ENCODE results near the gene ZNF709. TPM values are rescaled to one million over a fixed set of nuclear protein-coding genes. Genes with fewer than 3 reads are reported as not detected.
"Not testable (repeated sequence)": the region's sequence is repeated elsewhere in the genome, so short reads cannot be mapped to it uniquely, and the experiment has no call there.

Gene ZNF709
- total and polyA plus RNA-seq, 2 donors from 2014 or later, result 2.2 to 5.7 TPM

GRCh38 chr19:12425888-12426274, 58.7 kb downstream of the ZNF709 start:
- no peaks in the 10 kb centered on the region for H3K9me3 ChIP-seq (ENCODE audit: control insufficient read depth in 2 of 3, insufficient read depth in 1 of 3, low read length in 3 of 3)
- FAIRE-seq, result no peak
- no peak overlapping the region for H3K27ac ChIP-seq (ENCODE audit: low read depth in 2 of 2, low read length in 2 of 2)
- no peak overlapping the region for H3K4me3 ChIP-seq (ENCODE audit: low read length in 3 of 3)
- H3K4me1 ChIP-seq (ENCODE audit: control insufficient read depth in 2 of 3, insufficient read depth in 2 of 3, low read depth in 1 of 3, low read length in 3 of 3), result no peaks in the 10 kb centered on the region
- TF ChIP-seq, protein P1, sequence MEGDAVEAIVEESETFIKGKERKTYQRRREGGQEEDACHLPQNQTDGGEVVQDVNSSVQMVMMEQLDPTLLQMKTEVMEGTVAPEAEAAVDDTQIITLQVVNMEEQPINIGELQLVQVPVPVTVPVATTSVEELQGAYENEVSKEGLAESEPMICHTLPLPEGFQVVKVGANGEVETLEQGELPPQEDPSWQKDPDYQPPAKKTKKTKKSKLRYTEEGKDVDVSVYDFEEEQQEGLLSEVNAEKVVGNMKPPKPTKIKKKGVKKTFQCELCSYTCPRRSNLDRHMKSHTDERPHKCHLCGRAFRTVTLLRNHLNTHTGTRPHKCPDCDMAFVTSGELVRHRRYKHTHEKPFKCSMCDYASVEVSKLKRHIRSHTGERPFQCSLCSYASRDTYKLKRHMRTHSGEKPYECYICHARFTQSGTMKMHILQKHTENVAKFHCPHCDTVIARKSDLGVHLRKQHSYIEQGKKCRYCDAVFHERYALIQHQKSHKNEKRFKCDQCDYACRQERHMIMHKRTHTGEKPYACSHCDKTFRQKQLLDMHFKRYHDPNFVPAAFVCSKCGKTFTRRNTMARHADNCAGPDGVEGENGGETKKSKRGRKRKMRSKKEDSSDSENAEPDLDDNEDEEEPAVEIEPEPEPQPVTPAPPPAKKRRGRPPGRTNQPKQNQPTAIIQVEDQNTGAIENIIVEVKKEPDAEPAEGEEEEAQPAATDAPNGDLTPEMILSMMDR (IDR thresholded peaks at IDR 0.05; ENCODE audit: borderline replicate concordance, extremely low read depth, insufficient read depth), result no peak
- no peaks in the 10 kb centered on the region for H3K27me3 ChIP-seq (ENCODE audit: control insufficient read depth, insufficient read depth, low read length)
- H3K9ac ChIP-seq (ENCODE audit: low read length in 3 of 3), result no peak overlapping the region
- DNase-seq, result no peak
- intact Hi-C loops (cut with DNase I), result no loop called here
- H3K36me3 ChIP-seq (ENCODE audit: control insufficient read depth in 2 of 3, insufficient read depth in 3 of 3, low read length in 3 of 3), result peaks cover 0 to 6% (median 6%) of the 10 kb centered on the region in 3 donors

- no peaks in the 10 kb centered on the region for H3K4me1 ChIP-seq (ENCODE audit: control insufficient read depth in 2 of 3, insufficient read depth in 2 of 3, low read depth in 1 of 3, low read length in 3 of 3)
- TF ChIP-seq, protein P1 (IDR thresholded peaks at IDR 0.05; ENCODE audit: borderline replicate concordance, extremely low read depth, insufficient read depth), result no peak
- peaks cover 0 to 2% (median 2%) of the 10 kb centered on the region in 3 donors for H3K36me3 ChIP-seq (ENCODE audit: control insufficient read depth in 2 of 3, insufficient read depth in 3 of 3, low read length in 3 of 3)
- DNase-seq, result no peak
- H3K27me3 ChIP-seq (ENCODE audit: control insufficient read depth, insufficient read depth, low read length), result no peaks in the 10 kb centered on the region
- H3K4me3 ChIP-seq (ENCODE audit: low read length in 3 of 3), result no peak overlapping the region
- no peaks in the 10 kb centered on the region for H3K9me3 ChIP-seq (ENCODE audit: control insufficient read depth in 2 of 3, insufficient read depth in 1 of 3, low read length in 3 of 3)
- no peak overlapping the region for H3K27ac ChIP-seq (ENCODE audit: low read depth in 2 of 2, low read length in 2 of 2)
- no peak for FAIRE-seq
- intact Hi-C loops (cut with DNase I), result no loop called here
- H3K9ac ChIP-seq (ENCODE audit: low read length in 3 of 3), result no peak overlapping the region
These were observed 59.3 kb downstream of the ZNF709 start for GRCh38 chr19:12425236-12425887.

DNA sequence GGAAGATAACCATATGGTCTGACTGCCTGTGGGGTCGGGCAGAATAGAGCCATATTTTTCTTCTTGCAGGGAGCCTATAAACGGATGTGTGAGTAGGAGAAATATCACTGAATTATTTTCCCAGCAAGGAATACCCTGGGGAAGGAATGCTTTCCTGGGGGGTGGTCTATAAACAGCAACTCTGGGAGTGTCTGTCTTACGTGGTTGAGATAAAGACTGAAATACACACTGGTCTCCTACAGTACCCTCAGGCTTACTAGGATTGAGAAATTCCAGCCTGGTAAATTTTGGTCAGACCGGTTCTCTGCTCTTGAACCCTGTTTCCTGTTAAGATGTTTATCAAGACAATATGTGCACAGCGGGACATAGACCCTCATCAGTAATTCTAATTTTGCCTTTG, 67.3 kb downstream of the ZNF709 start:
- FAIRE-seq; H3K9ac ChIP-seq (ENCODE audit: low read length in 3 of 3); H3K27me3 ChIP-seq (ENCODE audit: control insufficient read depth, insufficient read depth, low read length); H3K9me3 ChIP-seq (ENCODE audit: control insufficient read depth in 2 of 3, insufficient read depth in 1 of 3, low read length in 3 of 3); H3K4me1 ChIP-seq (ENCODE audit: control insufficient read depth in 2 of 3, insufficient read depth in 2 of 3, low read depth in 1 of 3, low read length in 3 of 3); intact Hi-C loops (cut with DNase I); H3K36me3 ChIP-seq (ENCODE audit: control insufficient read depth in 2 of 3, insufficient read depth in 3 of 3, low read length in 3 of 3); DNase-seq; H3K27ac ChIP-seq (ENCODE audit: low read depth in 2 of 2, low read length in 2 of 2); H3K4me3 ChIP-seq (ENCODE audit: low read length in 3 of 3): not testable (repeated sequence)

GRCh38 chr19:12411893-12412292, 72.7 kb downstream of the ZNF709 start:
- intact Hi-C loops (cut with DNase I), result no loop called here
- TF ChIP-seq, protein P1 (IDR thresholded peaks at IDR 0.05; ENCODE audit: borderline replicate concordance, extremely low read depth, insufficient read depth), result no peak
- H3K9ac ChIP-seq (ENCODE audit: low read length in 3 of 3), result no peak overlapping the region
- no peak overlapping the region for H3K27ac ChIP-seq (ENCODE audit: low read depth in 2 of 2, low read length in 2 of 2)
- H3K4me3 ChIP-seq (ENCODE audit: low read length in 3 of 3), result no peak overlapping the region
- H3K9me3 ChIP-seq (ENCODE audit: control insufficient read depth in 2 of 3, insufficient read depth in 1 of 3, low read length in 3 of 3), result peaks cover 0 to 3% (median 0%) of the 10 kb centered on the region in 3 donors
- no peaks in the 10 kb centered on the region for H3K36me3 ChIP-seq (ENCODE audit: control insufficient read depth in 2 of 3, insufficient read depth in 3 of 3, low read length in 3 of 3)
- DNase-seq, result no peak
- H3K27me3 ChIP-seq (ENCODE audit: control insufficient read depth, insufficient read depth, low read length), result no peaks in the 10 kb centered on the region
- H3K4me1 ChIP-seq (ENCODE audit: control insufficient read depth in 2 of 3, insufficient read depth in 2 of 3, low read depth in 1 of 3, low read length in 3 of 3), result no peaks in the 10 kb centered on the region
- FAIRE-seq, result no peak

Other genes with a start within 250 kb of the ZNF709 start
- gene ZNF44, start 189.9 kb downstream of the ZNF709 start, total RNA-seq, result 35.5 TPM
- 27.1 TPM for gene ZNF44, start 189.9 kb downstream of the ZNF709 start, polyA plus RNA-seq (ENCODE audit: insufficient read depth, low read depth, low replicate concordance)
- gene ZNF563, start 151.2 kb downstream of the ZNF709 start, total RNA-seq, result 6.8 TPM
- gene ZNF563, start 151.2 kb downstream of the ZNF709 start, polyA plus RNA-seq (ENCODE audit: insufficient read depth, low read depth, low replicate concordance), result 4.6 TPM
- gene ZNF442, start 119.1 kb downstream of the ZNF709 start, total RNA-seq, result 9.1 TPM
- gene ZNF442, start 119.1 kb downstream of the ZNF709 start, polyA plus RNA-seq (ENCODE audit: insufficient read depth, low read depth, low replicate concordance), result 2.1 TPM
- gene ZNF799, start 83.5 kb downstream of the ZNF709 start, total RNA-seq, result 7.8 TPM
- 4.3 TPM for gene ZNF799, start 83.5 kb downstream of the ZNF709 start, polyA plus RNA-seq (ENCODE audit: insufficient read depth, low read depth, low replicate concordance)
- gene ZNF443, start 43.8 kb downstream of the ZNF709 start, total RNA-seq, result 8.4 TPM
- 4.1 TPM for gene ZNF443, start 43.8 kb downstream of the ZNF709 start, polyA plus RNA-seq (ENCODE audit: insufficient read depth, low read depth, low replicate concordance)
- 22.6 TPM for gene ZNF564, start 66.7 kb upstream of the ZNF709 start, total RNA-seq
- gene ZNF564, start 66.7 kb upstream of the ZNF709 start, polyA plus RNA-seq (ENCODE audit: insufficient read depth, low read depth, low replicate concordance), result 10.2 TPM
- 14.3 TPM for gene ZNF490, start 126.0 kb upstream of the ZNF709 start, total RNA-seq
- gene ZNF490, start 126.0 kb upstream of the ZNF709 start, polyA plus RNA-seq (ENCODE audit: insufficient read depth, low read depth, low replicate concordance), result 1.0 TPM
- gene ZNF791, start 126.1 kb upstream of the ZNF709 start, total RNA-seq, result 34.7 TPM
- 6.5 TPM for gene ZNF791, start 126.1 kb upstream of the ZNF709 start, polyA plus RNA-seq (ENCODE audit: insufficient read depth, low read depth, low replicate concordance)
- 90.5 TPM for gene MAN2B1, start 181.9 kb upstream of the ZNF709 start, total RNA-seq
- 63.9 TPM for gene MAN2B1, start 181.9 kb upstream of the ZNF709 start, polyA plus RNA-seq (ENCODE audit: insufficient read depth, low read depth, low replicate concordance)
- 10.5 TPM for gene WDR83, start 182.0 kb upstream of the ZNF709 start, total RNA-seq
- gene WDR83, start 182.0 kb upstream of the ZNF709 start, polyA plus RNA-seq (ENCODE audit: insufficient read depth, low read depth, low replicate concordance), result 21.2 TPM
- 75.9 TPM for gene DHPS, start 197.1 kb upstream of the ZNF709 start, total RNA-seq
- gene DHPS, start 197.1 kb upstream of the ZNF709 start, polyA plus RNA-seq (ENCODE audit: insufficient read depth, low read depth, low replicate concordance), result 61.3 TPM
- gene GNG14, start 203.2 kb upstream of the ZNF709 start, total RNA-seq, result not detected
- gene GNG14, start 203.2 kb upstream of the ZNF709 start, polyA plus RNA-seq (ENCODE audit: insufficient read depth, low read depth, low replicate concordance), result not detected
- 11.4 TPM for gene FBXW9, start 211.8 kb upstream of the ZNF709 start, total RNA-seq
- gene FBXW9, start 211.8 kb upstream of the ZNF709 start, polyA plus RNA-seq (ENCODE audit: insufficient read depth, low read depth, low replicate concordance), result 14.9 TPM
- gene TNPO2, start 239.1 kb upstream of the ZNF709 start, total RNA-seq, result 62.7 TPM
- gene TNPO2, start 239.1 kb upstream of the ZNF709 start, polyA plus RNA-seq (ENCODE audit: insufficient read depth, low read depth, low replicate concordance), result 20.5 TPM
- gene TRIR, start 249.9 kb upstream of the ZNF709 start, total RNA-seq, result 135 TPM
- 321 TPM for gene TRIR, start 249.9 kb upstream of the ZNF709 start, polyA plus RNA-seq (ENCODE audit: insufficient read depth, low read depth, low replicate concordance)

All from kidney (tissue), 14 donors.